Measurements from ENCODE around the gene SRRM2.

SRRM2 gene

DNA sequence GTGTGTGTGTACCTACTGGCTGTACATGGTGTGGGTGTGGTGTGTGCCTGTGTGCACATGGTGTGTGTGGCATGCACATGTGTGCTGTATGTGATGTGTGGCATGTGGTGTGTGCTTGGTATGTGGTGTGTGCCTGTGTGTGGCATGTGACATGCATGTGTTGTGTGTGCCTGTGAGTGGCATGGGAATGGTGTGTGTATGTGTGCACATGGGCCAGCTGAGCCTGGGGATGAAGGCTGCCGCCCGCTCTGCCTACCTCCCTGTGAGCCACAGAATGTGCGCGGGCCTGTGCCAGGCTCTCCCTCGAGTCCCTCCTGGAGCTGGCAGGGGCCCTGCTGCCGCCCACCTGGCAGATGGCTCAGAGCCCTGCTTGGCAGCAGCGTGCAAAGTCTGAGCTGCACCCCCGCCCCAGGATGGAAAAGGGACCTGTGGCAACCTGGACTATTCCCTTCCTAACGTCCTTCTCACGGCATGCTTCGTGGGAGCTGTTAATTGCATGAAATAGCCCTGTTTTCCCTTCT is 41.7 kb upstream of the SRRM2 start:
- TF ChIP-seq, protein P1, sequence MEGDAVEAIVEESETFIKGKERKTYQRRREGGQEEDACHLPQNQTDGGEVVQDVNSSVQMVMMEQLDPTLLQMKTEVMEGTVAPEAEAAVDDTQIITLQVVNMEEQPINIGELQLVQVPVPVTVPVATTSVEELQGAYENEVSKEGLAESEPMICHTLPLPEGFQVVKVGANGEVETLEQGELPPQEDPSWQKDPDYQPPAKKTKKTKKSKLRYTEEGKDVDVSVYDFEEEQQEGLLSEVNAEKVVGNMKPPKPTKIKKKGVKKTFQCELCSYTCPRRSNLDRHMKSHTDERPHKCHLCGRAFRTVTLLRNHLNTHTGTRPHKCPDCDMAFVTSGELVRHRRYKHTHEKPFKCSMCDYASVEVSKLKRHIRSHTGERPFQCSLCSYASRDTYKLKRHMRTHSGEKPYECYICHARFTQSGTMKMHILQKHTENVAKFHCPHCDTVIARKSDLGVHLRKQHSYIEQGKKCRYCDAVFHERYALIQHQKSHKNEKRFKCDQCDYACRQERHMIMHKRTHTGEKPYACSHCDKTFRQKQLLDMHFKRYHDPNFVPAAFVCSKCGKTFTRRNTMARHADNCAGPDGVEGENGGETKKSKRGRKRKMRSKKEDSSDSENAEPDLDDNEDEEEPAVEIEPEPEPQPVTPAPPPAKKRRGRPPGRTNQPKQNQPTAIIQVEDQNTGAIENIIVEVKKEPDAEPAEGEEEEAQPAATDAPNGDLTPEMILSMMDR (IDR thresholded peaks at IDR 0.05) = no peak
- no peak for DNase-seq (ENCODE audit: low spot score)
- Histone ChIP-seq H3K4me3 (no peak overlapping the region), H3K27ac (no peak overlapping the region)

- Histone ChIP-seq H3K27ac (no peak overlapping the region), H3K4me3 (no peak overlapping the region)
- no peak for DNase-seq (ENCODE audit: low spot score)
- TF ChIP-seq, protein P1 (IDR thresholded peaks at IDR 0.05) = no peak
Observed at GRCh38 chr16:2711370-2712062, 40.9 kb upstream of the SRRM2 start.

- Histone ChIP-seq H3K4me3 (no peak overlapping the region), H3K27ac (no peak overlapping the region)
- no peak for DNase-seq (ENCODE audit: low spot score)
- TF ChIP-seq, protein P1 (IDR thresholded peaks at IDR 0.05) = no peak
Observed at GRCh38 chr16:2712063-2712441, 40.4 kb upstream of the SRRM2 start.

GRCh38 chr16:2712546-2712945 is 39.9 kb upstream of the SRRM2 start:
- no peak for DNase-seq (ENCODE audit: low spot score)
- TF ChIP-seq, protein P1 (IDR thresholded peaks at IDR 0.05) = no peak
- no peak overlapping the region for H3K27ac ChIP-seq
- no peak overlapping the region for H3K4me3 ChIP-seq

- H3K27ac ChIP-seq = no peak overlapping the region
- no peak for DNase-seq (ENCODE audit: low spot score)
- H3K4me3 ChIP-seq = no peak overlapping the region
- TF ChIP-seq, protein P1 (IDR thresholded peaks at IDR 0.05) = no peak
Observed at GRCh38 chr16:2713523-2713922, 38.9 kb upstream of the SRRM2 start.

- TF ChIP-seq, protein P1 (IDR thresholded peaks at IDR 0.05) = no peak
Observed at GRCh38 chr16:2713985-2714774, 38.3 kb upstream of the SRRM2 start.

More at GRCh38 chr16:2713985-2714774, 38.3 kb upstream of the SRRM2 start:
- Histone ChIP-seq H3K4me3 (no peak overlapping the region), H3K27ac (no peak overlapping the region)
- no peak for DNase-seq (ENCODE audit: low spot score)
